HepG2 (cell line): ENCODE measurements around the gene TAS1R3. TPM values are rescaled to one million over a fixed set of nuclear protein-coding genes. Genes with fewer than 3 reads are reported as not detected.

Source experiments
- CAMTA2 ChIP-seq: sonication (generic); formaldehyde crosslinking; IDR thresholded peaks from 2 replicates; pipeline ENCODE4 v1.4.0; 2020; ENCODE audit warnings: mild to moderate bottlenecking, missing genetic modification reagents, borderline replicate concordance
- FOXC1 ChIP-seq: sonication (generic); formaldehyde crosslinking; IDR thresholded peaks from 2 replicates; pipeline ENCODE4 v1.8.0; 2022; ENCODE audit warnings: mild to moderate bottlenecking, missing genetic modification reagents, borderline replicate concordance
- GABPB1 ChIP-seq: IDR thresholded peaks from 2 replicates; pipeline ENCODE4 v1.6.1; 2016; ENCODE audit warnings: mild to moderate bottlenecking, missing genetic modification reagents, moderate library complexity, missing compliant biosample characterization
- HIC2 ChIP-seq: sonication (generic); formaldehyde crosslinking; IDR thresholded peaks from 2 replicates; pipeline ENCODE4 v1.9.0; 2022; ENCODE audit warnings: low read depth, missing genetic modification reagents
- JUND ChIP-seq: sonication (generic); formaldehyde crosslinking; IDR thresholded peaks from 2 replicates; pipeline ENCODE4 v1.8.0; 2022; ENCODE audit warnings: mild to moderate bottlenecking, missing genetic modification reagents
- KLF15 ChIP-seq: sonication (generic); formaldehyde crosslinking; IDR thresholded peaks from 2 replicates; pipeline ENCODE4 v1.8.1; 2023; ENCODE audit warnings: borderline replicate concordance, mild to moderate bottlenecking, inconsistent platforms, missing genetic modification reagents, mixed read lengths
- PHF20 ChIP-seq: sonication (generic); formaldehyde crosslinking; IDR thresholded peaks from 2 replicates; pipeline ENCODE4 v1.5.0; 2020; ENCODE audit warnings: mild to moderate bottlenecking, missing genetic modification reagents
- STAT5B ChIP-seq: sonication (generic); formaldehyde crosslinking; IDR thresholded peaks from 2 replicates; pipeline ENCODE4 v1.4.0; 2020; ENCODE audit warnings: missing genetic modification reagents
- TFDP1 ChIP-seq: IDR thresholded peaks from 2 replicates; pipeline ENCODE4 v1.6.1; 2016; ENCODE audit warnings: missing compliant biosample characterization, missing genetic modification reagents, borderline replicate concordance
- TP53 ChIP-seq: sonication (generic); formaldehyde crosslinking; conservative IDR thresholded peaks from 2 replicates; pipeline ENCODE4 v1.4.0; 2020; ENCODE audit warnings: missing genetic modification reagents
- polyA plus RNA-seq, 8 experiments: library from polyadenylated mRNA; depleted of rRNA in 3 of 8; stranded (reverse) in 7 of 8; unstranded in 1 of 8; fragments of >200 nt; fragmentation: Illumina TruSeq in 4 of 8; extraction: Trizol in 4 of 8; gene quantifications; 2 replicates each; pipeline versions ENCODE4 v1.2.1 to v1.2.3, GENCODE V29; 2011 to 2016; ENCODE audit warnings: low read depth in 4 of 8, missing spikeins in 1 of 8, mixed read lengths in 1 of 8; ENCODE audit not compliant: insufficient read depth in 1 of 8
- total RNA-seq, 5 experiments: library from RNA; depleted of rRNA; stranded (reverse); fragments of >200 nt; fragmentation: Illumina TruSeq; extraction: Trizol; gene quantifications; 2 replicates each; pipeline ENCODE4 v1.2.3, GENCODE V29; 2016; ENCODE audit warnings: low read depth in 1 of 5

The TAS1R3 gene
- total and polyA plus RNA-seq, 2 of the 13 experiments (the other 11 are each of a cell fraction or from before 2014, with no cell fraction given), result 0.13 to 0.15 TPM

DNA sequence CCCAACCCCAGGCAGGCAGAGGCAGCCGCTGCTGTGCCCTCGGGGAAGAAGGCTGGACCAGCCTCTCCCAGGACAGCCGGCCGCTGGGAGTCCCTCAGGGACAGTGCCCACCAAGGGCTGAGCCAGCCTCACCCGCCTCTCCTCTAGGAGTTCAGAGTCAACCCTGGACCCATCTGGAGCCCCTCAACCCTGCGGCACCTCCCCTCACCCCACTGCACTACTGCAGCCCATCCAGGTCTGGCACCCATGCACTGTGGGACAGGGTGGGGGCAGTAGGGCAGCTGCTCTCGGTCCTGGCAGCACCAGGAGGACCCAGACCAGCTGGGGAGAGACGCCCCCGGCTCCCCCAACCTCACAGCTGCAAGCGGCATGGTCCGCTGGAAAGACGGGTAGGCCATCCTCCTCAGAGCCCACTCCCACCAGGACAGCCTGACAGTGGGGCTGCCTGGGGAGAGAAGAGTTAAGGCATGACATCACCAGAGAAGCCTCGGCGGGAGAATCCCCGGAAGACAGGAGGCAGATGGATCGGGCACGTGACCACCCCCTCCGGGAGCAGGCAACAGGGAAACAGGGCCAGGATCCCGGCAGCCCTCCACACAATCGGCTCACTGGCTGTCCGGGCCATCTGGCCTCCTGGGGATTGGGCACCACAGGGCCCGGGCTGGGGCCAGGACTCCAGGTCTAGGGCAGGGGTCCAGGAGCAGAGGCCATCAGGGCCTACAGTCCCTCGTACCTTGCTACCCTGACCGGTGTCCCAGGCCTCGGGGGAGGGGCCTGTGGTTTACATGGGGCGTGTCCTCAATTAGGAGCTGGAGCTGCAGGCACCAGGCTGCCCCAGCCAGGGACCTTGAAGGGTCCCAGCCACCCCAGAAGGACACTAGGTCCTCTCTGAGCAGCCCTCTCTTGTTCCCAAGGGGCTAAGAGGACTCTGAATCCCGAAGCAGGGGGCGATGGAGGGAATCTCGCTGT is 26.5 kb upstream of the TAS1R3 start (continued):
- TF ChIP-seq HIC2 (CRISPR knock-in tag) (no peak), FOXC1 (0 out of 2 replicates have a peak, but pooled peaks have one; percentile 28), GABPB1 (peak; percentile 82), JUND (CRISPR knock-in tag) (peak; percentile 66), TFDP1 (CRISPR knock-in tag) (peak; percentile 87; the same call in 1 of the 2 replicates), CAMTA2 (no peak), PHF20 (no peak), STAT5B (CRISPR knock-in tag) (no peak), TP53 (no peak), KLF15 (no peak)
